Stimulated activated naive CD8-positive, alpha-beta T cell treated with anti-CD3 and anti-CD28 coated beads, Interleukin-15, Interleukin-2, amounts not matched to agents 100 ng/mL and 50 ng/mL, for 24 hours (primary cell): ENCODE measurements around the gene SERINC4.
A peak's percentile ranks its signal among the peaks of the same experiment; 100 is the strongest.
"Not testable (repeated sequence)": the region's sequence is repeated elsewhere in the genome, so short reads cannot be mapped to it uniquely, and the experiment has no call there.

ENCODE experiments used
- H3K27ac Mint-ChIP-seq: one replicate; pipeline ENCODE4 v1.8.0; 2021; ENCODE audit warnings: mild to moderate bottlenecking, mixed read lengths
- H3K27me3 Mint-ChIP-seq: one replicate; pipeline ENCODE4 v1.8.0; 2021; ENCODE audit warnings: mixed read lengths
- H3K36me3 Mint-ChIP-seq: one replicate; pipeline ENCODE4 v1.8.0; 2021; ENCODE audit warnings: low read depth, mixed read lengths
- H3K4me1 Mint-ChIP-seq: one replicate; pipeline ENCODE4 v1.8.0; 2021; ENCODE audit warnings: low read depth, mixed read lengths
- H3K4me3 Mint-ChIP-seq: one replicate; pipeline ENCODE4 v1.8.0; 2021; ENCODE audit warnings: mild to moderate bottlenecking, mixed read lengths
- H3K9me3 Mint-ChIP-seq: one replicate; pipeline ENCODE4 v1.8.0; 2021; ENCODE audit warnings: mixed read lengths

SERINC4 gene

DNA sequence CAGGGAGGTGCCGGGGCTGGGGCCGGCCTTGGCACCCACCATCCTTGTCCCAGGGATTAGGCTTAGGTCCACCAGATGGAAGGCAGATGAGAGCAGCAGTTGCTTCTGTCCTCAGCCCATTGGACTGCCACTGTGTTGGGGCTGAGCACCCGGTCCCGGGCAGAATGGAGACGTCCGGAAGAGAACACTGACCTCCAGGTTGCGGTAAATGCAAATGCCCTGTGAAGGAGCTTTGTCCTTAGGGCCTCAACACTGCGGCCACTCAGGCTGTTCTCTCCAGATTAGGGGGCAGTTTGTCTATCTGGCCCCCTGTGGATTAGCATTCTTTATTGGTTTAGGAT is at the start of gene SERINC4:
Gene SERINC4, minus strand, starts transcription at position 276 of the 341 bp plus-strand sequence. Its CDS starts 234 bp downstream, at position 42.
- peaks cover 46% of the 10 kb centered on the region for H3K4me1 Mint-ChIP-seq
- peak within 1 kb of the TSS; percentile 98 for H3K27ac Mint-ChIP-seq
- H3K9me3 Mint-ChIP-seq: no peaks in the 10 kb centered on the region
- peak within 1 kb of the TSS; percentile 97 for H3K4me3 Mint-ChIP-seq
- peaks cover 76% of the 10 kb centered on the region for H3K36me3 Mint-ChIP-seq
- H3K27me3 Mint-ChIP-seq: no peaks in the 10 kb centered on the region

- H3K4me3 Mint-ChIP-seq: no peak overlapping the region
- no peaks in the 10 kb centered on the region for H3K27me3 Mint-ChIP-seq
- H3K4me1 Mint-ChIP-seq: no peaks in the 10 kb centered on the region
- no peaks in the 10 kb centered on the region for H3K9me3 Mint-ChIP-seq
- peaks cover 50% of the 10 kb centered on the region for H3K36me3 Mint-ChIP-seq
- H3K27ac Mint-ChIP-seq: no peak overlapping the region
These were observed 45.4 kb upstream of the SERINC4 start for GRCh38 chr15:43845421-43845820.

DNA sequence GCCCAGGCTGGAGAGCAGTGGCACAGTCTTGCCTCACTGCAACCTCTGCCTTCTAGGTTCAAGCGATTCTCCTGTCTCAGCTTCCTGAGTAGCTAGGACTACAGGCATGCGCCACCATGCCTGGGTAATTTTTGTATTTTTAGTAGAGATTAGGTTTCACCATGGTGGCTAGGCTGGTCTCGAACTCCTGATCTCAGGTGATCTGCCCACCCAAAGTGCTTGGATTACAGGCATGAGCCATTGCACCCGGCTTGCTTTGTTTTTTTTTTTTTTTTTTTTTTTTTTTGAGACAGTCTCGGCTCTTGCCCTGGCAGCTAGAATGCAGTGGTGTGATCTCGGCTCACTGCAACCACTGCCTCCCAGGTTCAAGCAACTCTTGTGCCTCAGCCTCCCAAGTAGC is 32.5 kb upstream of the SERINC4 start:
- H3K27me3 Mint-ChIP-seq, H3K4me3 Mint-ChIP-seq, H3K27ac Mint-ChIP-seq, H3K9me3 Mint-ChIP-seq: not testable (repeated sequence)
- Mint-ChIP-seq H3K36me3 (peaks cover 67% of the 10 kb centered on the region), H3K4me1 (peaks cover 37% of the 10 kb centered on the region)

GRCh38 chr15:43831519-43832052 is 31.6 kb upstream of the SERINC4 start:
- H3K4me3 Mint-ChIP-seq: peak overlapping the region; percentile 28
- H3K36me3 Mint-ChIP-seq: peaks cover 61% of the 10 kb centered on the region
- peaks cover 38% of the 10 kb centered on the region for H3K4me1 Mint-ChIP-seq
- not testable (repeated sequence) for H3K9me3 Mint-ChIP-seq, H3K27me3 Mint-ChIP-seq, H3K27ac Mint-ChIP-seq

DNA sequence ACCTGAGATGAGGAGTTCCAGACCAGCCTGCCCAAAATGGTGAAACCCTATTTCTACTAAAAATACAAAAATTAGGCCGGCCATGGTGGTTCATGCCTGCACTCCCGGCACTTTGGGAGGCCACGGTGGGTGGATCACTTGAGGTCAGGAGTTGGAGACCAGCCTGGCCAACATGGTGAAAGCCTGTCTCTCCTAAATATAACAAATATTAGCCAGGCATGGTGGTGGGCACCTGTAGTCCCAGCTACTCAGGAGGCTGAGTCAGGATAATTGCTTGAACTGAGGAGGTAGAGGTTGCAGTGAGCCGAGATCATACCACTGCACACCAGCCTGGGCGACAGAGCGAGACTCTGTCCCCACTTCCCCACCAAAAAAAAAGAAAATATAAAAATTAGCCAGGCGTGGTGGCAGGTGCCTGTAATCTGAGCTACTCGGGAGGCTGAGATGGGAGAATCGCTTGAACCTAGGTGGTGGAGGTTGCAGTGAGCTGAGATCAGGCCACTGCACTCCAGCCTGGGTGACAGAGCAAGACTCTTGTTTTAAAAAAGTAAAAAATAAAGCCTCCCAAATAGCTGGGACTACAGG is 30.8 kb upstream of the SERINC4 start:
- peaks cover 46% of the 10 kb centered on the region for H3K4me1 Mint-ChIP-seq
- not testable (repeated sequence) for H3K4me3 Mint-ChIP-seq

GRCh38 chr15:43829951-43830540 is 30.0 kb upstream of the SERINC4 start:
- H3K9me3 Mint-ChIP-seq, H3K27me3 Mint-ChIP-seq: not testable (repeated sequence)
- peak overlapping the region; percentile 89 for H3K4me3 Mint-ChIP-seq
- peak overlapping the region; percentile 60 for H3K27ac Mint-ChIP-seq
- peaks cover 48% of the 10 kb centered on the region for H3K4me1 Mint-ChIP-seq
- H3K36me3 Mint-ChIP-seq: peaks cover 48% of the 10 kb centered on the region

More for the DNA sequence above, 30.8 kb upstream of the SERINC4 start:
- not testable (repeated sequence) for H3K27ac Mint-ChIP-seq, H3K27me3 Mint-ChIP-seq, H3K9me3 Mint-ChIP-seq
- peaks cover 53% of the 10 kb centered on the region for H3K36me3 Mint-ChIP-seq

DNA sequence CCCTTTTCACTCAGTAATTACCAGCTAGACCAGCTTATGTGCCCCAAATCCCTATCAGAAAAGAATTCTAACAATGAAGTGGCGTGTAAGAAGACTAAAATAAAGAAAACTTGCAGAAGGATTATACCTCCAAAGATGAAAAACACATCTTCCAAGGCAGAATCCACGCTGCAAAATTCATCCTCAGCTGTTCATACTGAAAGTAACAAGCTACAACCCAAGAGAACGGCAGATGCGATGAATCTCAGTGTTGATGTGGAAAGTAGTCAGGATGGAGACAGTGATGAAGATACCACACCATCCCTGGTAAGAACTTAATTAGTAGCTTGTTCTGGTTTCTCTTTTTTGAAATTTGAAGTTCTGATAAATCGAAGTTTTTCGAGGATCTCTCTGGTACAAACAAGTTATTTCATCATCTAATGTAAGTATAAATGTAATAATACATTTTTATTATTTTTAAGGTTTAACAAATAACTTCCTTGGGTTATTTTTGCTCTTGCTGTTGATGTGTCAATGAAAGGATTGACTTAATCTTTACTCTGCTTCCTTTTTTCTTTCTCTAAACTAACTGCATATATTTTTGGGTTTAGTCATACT is 28.1 kb upstream of the SERINC4 start:
- H3K4me3 Mint-ChIP-seq: peak overlapping the region; percentile 89
- H3K9me3 Mint-ChIP-seq: peaks cover 4% of the 10 kb centered on the region
- H3K27me3 Mint-ChIP-seq: no peaks in the 10 kb centered on the region
- peaks cover 41% of the 10 kb centered on the region for H3K36me3 Mint-ChIP-seq
- peaks cover 58% of the 10 kb centered on the region for H3K4me1 Mint-ChIP-seq
- H3K27ac Mint-ChIP-seq: peak overlapping the region; percentile 89

- H3K27ac Mint-ChIP-seq: peak within 1 kb of the TSS; percentile 75
- no peaks in the 10 kb centered on the region for H3K27me3 Mint-ChIP-seq
- H3K4me3 Mint-ChIP-seq: peak within 1 kb of the TSS; percentile 89
- peaks cover 66% of the 10 kb centered on the region for H3K4me1 Mint-ChIP-seq
- H3K36me3 Mint-ChIP-seq: peaks cover 38% of the 10 kb centered on the region
- H3K9me3 Mint-ChIP-seq: peaks cover 4% of the 10 kb centered on the region
These were observed 26.7 kb upstream of the SERINC4 start, which contains the start of gene WDR76 for GRCh38 chr15:43826508-43827341. WDR76 (plus strand) TSS chr15:43827002; CDS start chr15:43827033, 31 bp downstream.

DNA sequence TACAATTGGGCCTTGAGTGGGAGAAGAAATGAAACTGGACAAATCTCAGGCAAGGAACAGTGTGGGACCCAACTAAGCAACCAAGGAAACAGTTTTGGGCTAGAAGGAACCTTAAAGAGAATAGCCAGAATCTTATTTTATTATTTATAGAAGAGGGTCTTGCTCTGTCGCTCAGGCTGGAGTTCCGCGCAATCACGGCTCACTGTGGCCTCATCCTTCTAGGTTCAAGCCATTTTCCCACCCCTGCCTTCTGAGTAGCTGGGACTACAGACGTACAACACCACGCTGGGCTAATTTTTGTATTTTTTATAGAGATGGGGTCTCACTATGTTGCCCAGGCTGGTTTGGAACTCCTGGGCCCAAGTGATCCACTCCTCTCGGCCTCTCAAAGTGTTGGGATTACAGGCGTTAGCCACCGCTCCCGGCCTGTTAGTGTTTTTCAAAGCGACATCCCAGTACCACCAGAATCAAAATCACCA is 26.0 kb upstream of the SERINC4 start:
- peak overlapping the region; percentile 89 for H3K4me3 Mint-ChIP-seq
- H3K36me3 Mint-ChIP-seq: peaks cover 41% of the 10 kb centered on the region
- H3K27ac Mint-ChIP-seq: peak overlapping the region; percentile 75
- H3K4me1 Mint-ChIP-seq: peaks cover 68% of the 10 kb centered on the region
- no peaks in the 10 kb centered on the region for H3K27me3 Mint-ChIP-seq
- peaks cover 4% of the 10 kb centered on the region for H3K9me3 Mint-ChIP-seq

DNA sequence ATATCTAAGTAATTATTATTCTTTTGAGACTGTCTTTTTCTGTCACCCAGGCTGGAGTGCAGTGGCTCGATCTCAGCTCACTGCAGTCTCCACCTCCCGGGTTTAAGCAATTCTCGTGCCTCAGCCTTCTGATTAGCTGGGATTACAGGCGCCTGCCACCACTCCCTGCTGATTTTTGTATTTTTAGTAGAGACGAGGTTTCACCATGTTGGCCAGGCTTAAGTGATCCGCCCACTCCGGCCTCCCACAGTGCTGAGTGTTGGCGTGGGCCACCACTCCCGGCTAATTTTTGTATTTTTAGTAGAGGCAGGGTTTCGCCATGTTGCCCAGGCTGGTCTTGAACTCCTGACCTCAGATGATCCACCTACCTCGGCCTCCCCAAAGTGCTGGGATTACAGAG is 25.3 kb upstream of the SERINC4 start:
- H3K36me3 Mint-ChIP-seq: peaks cover 43% of the 10 kb centered on the region
- not testable (repeated sequence) for H3K9me3 Mint-ChIP-seq, H3K27me3 Mint-ChIP-seq, H3K4me3 Mint-ChIP-seq
- H3K27ac Mint-ChIP-seq: peak overlapping the region; percentile 98
- H3K4me1 Mint-ChIP-seq: peaks cover 71% of the 10 kb centered on the region

DNA sequence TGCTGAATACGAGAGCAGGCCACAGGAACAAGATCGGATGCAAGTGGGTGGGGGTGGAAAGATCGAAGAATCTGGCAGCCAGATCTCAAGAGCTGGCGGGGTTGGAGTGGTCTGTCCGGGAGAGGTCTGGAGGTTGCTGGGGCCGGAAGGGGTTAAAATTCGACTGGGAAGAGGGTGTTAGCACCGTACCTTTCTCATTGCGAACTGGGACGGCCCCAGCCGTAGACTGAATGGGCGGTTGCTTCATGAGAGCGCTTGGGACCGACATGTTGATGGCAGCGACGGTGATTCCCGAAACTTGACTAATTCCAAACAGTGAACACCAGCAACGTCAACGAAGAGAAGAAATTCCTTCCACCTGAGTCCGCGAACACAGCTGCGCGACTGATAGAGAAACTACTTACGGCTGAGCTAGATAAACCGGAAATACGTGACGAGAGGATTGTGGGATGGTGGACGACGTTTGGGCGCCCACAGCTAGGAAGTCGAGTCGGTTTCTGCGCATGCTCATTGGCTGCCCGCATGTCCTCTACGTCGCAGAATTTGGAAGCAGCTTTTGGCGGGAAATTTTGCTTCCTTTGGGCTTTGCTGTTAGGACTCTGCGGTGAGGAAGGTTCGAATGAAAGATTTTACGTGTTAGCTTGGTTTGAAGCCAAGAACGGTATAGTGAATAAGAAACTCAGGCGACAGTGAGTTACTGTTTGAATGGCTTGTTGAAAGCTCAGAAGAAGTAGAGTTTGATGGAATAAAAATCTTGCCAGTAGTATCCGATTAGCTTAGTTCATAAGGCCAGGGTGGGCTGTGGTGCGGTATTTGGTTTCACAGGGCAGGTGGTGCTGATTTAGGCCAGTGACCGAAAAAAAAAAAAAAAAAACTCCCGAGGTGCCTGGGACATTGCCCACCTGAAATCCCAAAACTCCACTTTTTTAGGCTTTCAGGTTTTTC is 24.6 kb upstream of the SERINC4 start, which contains the start of gene MFAP1:
Gene MFAP1, minus strand, starts transcription at position 389 of the 945 bp plus-strand sequence. Its CDS starts 121 bp downstream, at position 268.
- H3K4me1 Mint-ChIP-seq: peaks cover 69% of the 10 kb centered on the region
- no peaks in the 10 kb centered on the region for H3K27me3 Mint-ChIP-seq
- peaks cover 42% of the 10 kb centered on the region for H3K36me3 Mint-ChIP-seq
- peak within 1 kb of the TSS; percentile 98 for H3K27ac Mint-ChIP-seq
- peak within 1 kb of the TSS; percentile 98 for H3K4me3 Mint-ChIP-seq
- H3K9me3 Mint-ChIP-seq: peaks cover 4% of the 10 kb centered on the region

DNA sequence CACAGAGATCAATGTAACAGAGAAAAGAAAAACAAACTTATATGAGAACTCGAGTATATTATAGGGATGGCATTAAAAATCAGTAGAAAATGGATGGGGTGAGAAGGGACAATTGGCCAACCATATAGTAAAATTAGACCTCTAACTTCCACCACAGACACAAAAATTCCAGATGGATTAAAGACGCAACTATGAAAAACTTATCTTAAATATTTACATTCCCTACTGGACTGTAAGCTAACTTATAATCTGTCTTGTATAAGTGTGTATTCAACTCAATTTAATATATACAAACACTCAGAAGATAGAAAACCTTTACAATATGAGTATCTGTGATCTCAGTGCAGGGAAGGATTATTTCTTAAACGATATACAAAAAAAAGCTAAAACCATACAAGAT is 21.5 kb upstream of the SERINC4 start:
- Mint-ChIP-seq H3K27me3 (no peaks in the 10 kb centered on the region), H3K36me3 (peaks cover 46% of the 10 kb centered on the region), H3K27ac (peak overlapping the region; percentile 29), H3K4me3 (peak overlapping the region; percentile 54), H3K9me3 (peaks cover 4% of the 10 kb centered on the region), H3K4me1 (peaks cover 58% of the 10 kb centered on the region)

DNA sequence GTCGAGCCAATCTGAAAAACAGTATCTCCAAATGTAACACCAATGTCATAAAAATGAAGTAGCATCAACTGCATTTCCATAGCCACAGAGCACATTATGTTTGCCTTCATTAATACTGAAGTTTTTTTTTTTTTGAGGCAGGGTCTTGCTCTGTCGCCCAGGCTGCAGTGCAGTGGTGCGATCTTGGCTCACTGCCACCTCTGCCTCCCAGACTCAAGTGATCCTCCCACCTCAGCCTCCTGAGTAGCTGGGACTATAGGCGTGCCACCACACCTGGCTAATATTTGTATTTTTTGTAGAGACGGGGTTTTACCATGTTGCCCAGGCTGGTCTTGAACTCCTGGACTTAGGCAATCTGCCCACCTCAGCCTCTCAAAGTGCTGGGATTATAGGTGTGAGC is 15.0 kb upstream of the SERINC4 start:
- not testable (repeated sequence) for H3K27me3 Mint-ChIP-seq, H3K9me3 Mint-ChIP-seq, H3K4me3 Mint-ChIP-seq
- Mint-ChIP-seq H3K36me3 (peaks cover 71% of the 10 kb centered on the region), H3K27ac (peak overlapping the region; percentile 33), H3K4me1 (peaks cover 14% of the 10 kb centered on the region)
